Limb (tissue), 2 donors: ENCODE measurements around the gene SNED1.

Source experiments
- DNase-seq, 2 donors: peaks; one replicate each; pipeline ENCODE4 v3.0.0-alpha.2; 2016; ENCODE audit errors: extremely low spot score in 2 of 2

The SNED1 gene

GRCh38 chr2:241020629-241021190 lies 22.3 kb downstream of the SNED1 start:
- no peak for DNase-seq

- DNase-seq: no peak
These were observed 27.2 kb downstream of the SNED1 start for GRCh38 chr2:241025639-241026038.

GRCh38 chr2:241029599-241030332 lies 31.3 kb downstream of the SNED1 start:
- no peak for DNase-seq

GRCh38 chr2:241030333-241030680 lies 31.9 kb downstream of the SNED1 start:
- no peak for DNase-seq

- DNase-seq: no peak
These were observed 32.5 kb downstream of the SNED1 start for GRCh38 chr2:241030883-241031282.

GRCh38 chr2:241031436-241032165 lies 33.2 kb downstream of the SNED1 start:
- DNase-seq: no peak

GRCh38 chr2:241033336-241033987 lies 35.0 kb downstream of the SNED1 start:
- no peak for DNase-seq

- DNase-seq: no peak
These were observed 35.6 kb downstream of the SNED1 start for GRCh38 chr2:241033994-241034393.

GRCh38 chr2:241034490-241035141 lies 36.2 kb downstream of the SNED1 start:
- DNase-seq: no peak

GRCh38 chr2:241035142-241035817 lies 36.9 kb downstream of the SNED1 start:
- peak in 1 of 2 donors; percentile 48 for DNase-seq

- DNase-seq: no peak
These were observed 37.5 kb downstream of the SNED1 start for GRCh38 chr2:241035818-241036396.

GRCh38 chr2:241036397-241036963 lies 38.1 kb downstream of the SNED1 start:
- no peak for DNase-seq

GRCh38 chr2:241036964-241037421 lies 38.6 kb downstream of the SNED1 start:
- no peak for DNase-seq

- no peak for DNase-seq
These were observed 39.1 kb downstream of the SNED1 start for GRCh38 chr2:241037498-241037897.

GRCh38 chr2:241038374-241039180 lies 40.2 kb downstream of the SNED1 start:
- DNase-seq: no peak

- no peak for DNase-seq
These were observed 41.0 kb downstream of the SNED1 start for GRCh38 chr2:241039416-241039815.

- DNase-seq: no peak
These were observed 41.8 kb downstream of the SNED1 start for GRCh38 chr2:241040081-241040803.

GRCh38 chr2:241041589-241042158 lies 43.3 kb downstream of the SNED1 start:
- no peak for DNase-seq
